GM18909 (cell line): ENCODE measurements around the gene ATAD3B.
"Not testable (repeated sequence)": the region's sequence is repeated elsewhere in the genome, so short reads cannot be mapped to it uniquely, and the experiment has no call there.

Experiments used
- ATAC-seq: cut with Tn5 transposase; IDR thresholded peaks from one replicate; pipeline ENCODE4 v1.9.1; 2021; ENCODE audit warnings: mild to moderate bottlenecking; ENCODE audit not compliant: unreplicated experiment, poor library complexity

The ATAD3B gene

GRCh38 chr1:1505801-1506200, 34.2 kb downstream of the ATAD3B start:
- not testable (repeated sequence) for ATAC-seq

- ATAC-seq: no peak
These were observed 35.7 kb downstream of the ATAD3B start for GRCh38 chr1:1507305-1507704.

GRCh38 chr1:1508775-1509464, 37.4 kb downstream of the ATAD3B start:
- not testable (repeated sequence) for ATAC-seq

GRCh38 chr1:1509465-1509850, 37.9 kb downstream of the ATAD3B start:
- ATAC-seq: not testable (repeated sequence)

DNA sequence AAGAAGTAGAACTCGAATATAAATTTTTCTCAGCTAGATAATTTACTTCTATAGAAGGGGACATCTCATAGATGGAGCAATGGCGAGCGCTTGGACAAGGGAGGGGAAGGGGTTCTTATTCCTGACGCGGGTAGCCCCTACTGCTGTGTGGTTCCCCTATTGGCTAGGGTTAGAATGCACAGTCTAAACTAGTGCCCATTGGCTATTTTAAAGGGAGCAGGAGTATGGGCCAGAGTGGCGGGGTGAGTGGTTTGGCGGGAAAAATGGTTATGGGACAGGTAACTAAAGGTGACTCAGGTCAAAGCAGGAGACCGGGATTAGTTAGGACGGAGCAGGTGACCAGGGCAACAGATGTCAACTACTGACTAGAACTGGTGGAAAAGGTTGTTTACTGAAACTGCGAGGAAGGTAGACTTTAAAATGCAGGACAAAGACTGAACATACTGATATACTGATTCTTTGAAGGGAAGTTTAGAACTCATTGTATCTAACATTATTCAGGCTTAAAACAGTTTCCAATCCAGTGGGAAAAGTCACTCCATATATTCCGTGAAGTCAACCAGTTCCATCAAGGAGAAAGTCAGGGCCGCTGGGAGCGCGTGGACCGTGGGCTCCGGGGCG, 39.5 kb downstream of the ATAD3B start:
- no peak for ATAC-seq

GRCh38 chr1:1511533-1512285, 40.1 kb downstream of the ATAD3B start, which contains the start of gene ATAD3A:
Gene ATAD3A, plus strand, starts transcription at chr1:1512162. Its CDS starts 107 bp downstream, at chr1:1512269.
- peak; percentile 82 for ATAC-seq

DNA sequence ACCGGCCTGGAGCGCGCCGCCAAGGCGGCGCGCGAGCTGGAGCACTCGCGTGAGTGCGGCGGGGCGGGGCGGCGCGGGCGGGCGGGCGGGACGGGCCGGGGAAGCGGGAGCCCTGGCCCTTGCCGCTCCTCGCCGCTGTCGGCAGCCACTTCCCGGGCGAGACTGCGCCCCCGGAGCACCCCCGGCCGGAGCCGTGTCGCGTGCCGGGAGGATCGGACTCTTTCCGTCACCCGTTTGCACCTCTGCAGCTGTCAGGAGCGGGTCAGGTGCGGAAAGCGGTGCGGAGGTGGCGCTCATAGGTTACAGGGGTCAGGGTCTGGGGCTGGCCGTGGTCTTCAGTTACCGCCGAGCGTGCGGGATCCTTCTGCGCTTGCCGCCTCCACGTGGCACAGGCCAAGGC, 40.9 kb downstream of the ATAD3B start:
- peak; percentile 9 for ATAC-seq

DNA sequence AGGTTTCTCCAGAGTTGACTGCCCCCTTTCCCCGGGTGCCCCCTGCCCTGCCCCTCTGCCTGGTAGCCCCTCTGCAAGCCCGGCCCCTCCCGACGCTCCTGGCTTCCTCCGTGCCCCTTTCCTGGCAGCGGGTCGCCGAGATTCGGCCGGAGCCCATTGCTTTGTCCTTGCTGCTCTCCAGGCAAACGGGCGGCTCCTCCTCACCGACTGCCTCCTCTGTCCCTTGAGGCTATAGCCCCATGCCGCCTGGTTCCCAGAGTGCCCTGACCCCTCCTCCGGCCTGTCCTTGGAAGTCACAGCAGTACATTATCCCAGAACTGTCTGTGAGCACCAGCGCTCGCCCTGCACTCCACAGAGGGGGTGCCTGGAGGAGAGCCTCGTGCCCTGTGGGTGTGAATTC, 42.1 kb downstream of the ATAD3B start:
- ATAC-seq: not testable (repeated sequence)

GRCh38 chr1:1514376-1514775, 42.8 kb downstream of the ATAD3B start:
- not testable (repeated sequence) for ATAC-seq

- ATAC-seq: not testable (repeated sequence)
These were observed 45.4 kb downstream of the ATAD3B start for GRCh38 chr1:1516923-1517322.

- no peak for ATAC-seq
These were observed 46.5 kb downstream of the ATAD3B start for GRCh38 chr1:1517973-1518620.

DNA sequence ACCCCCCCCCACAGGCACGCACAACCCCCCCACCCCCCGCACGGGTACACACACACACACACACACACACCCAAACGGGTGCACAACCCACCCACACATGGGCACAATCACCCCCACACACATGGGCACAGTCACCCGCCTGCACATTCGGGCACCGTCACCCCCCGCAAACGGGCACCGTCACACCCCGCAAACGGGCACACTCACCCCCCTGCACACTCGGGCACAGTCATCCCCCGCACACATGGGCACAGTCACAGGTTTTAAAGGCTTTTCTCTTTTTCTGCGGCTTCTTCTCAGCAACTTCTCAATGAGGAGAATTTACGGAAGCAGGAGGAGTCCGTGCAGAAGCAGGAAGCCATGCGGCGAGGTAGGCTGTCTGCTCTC, 47.0 kb downstream of the ATAD3B start:
- ATAC-seq: not testable (repeated sequence)

DNA sequence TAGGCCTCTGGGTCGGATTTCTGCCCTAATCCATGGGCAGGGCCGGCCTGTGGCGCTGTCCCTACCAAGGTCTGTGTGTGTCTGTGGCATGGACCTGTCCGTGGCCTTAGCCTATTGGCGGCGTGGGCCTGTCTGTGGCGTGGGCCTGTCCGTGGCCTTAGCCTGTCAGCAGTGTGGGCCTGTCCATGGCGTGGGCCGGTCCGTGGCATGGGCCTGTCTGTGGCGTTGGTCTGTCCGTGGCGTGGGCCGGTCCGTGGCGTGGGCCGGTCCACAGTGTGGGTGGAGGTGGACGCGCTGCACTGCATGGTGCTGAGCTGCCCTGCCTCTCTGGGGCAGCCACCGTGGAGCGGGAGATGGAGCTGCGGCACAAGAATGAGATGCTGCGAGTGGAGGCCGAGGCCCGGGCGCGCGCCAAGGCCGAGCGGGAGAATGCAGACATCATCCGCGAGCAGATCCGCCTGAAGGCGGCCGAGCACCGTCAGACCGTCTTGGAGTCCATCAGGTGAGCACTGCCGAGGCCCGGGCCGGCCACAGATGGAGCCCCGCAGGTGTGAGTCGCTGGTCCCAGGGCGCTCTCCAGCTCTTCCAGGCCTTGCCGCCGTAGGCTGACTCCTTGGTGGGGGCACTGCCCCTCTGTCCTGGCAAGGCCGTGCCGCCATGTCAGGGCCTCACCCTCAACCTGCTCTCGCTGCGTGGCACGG, 48.4 kb downstream of the ATAD3B start:
- not testable (repeated sequence) for ATAC-seq

DNA sequence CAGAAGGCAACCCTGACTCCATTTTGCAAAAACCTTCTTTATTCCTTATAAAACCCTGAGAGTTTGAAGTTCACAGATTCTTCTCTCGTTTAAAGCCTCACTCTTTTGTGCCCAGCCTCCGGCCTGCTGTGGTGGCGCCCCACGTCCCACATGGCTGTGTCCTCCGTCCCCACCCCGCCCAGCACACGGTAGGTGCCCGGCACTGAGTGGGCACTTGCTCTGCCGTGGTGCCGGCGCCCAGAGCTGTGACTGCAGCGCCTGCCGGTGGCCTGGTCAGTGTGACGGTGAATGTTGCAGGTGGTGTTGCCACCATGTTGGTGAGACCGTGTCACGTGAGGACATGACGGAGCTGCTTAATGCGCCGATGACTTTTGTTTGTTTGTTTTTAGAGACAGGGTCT, 49.8 kb downstream of the ATAD3B start:
- no peak for ATAC-seq

- not testable (repeated sequence) for ATAC-seq
These were observed 51.0 kb downstream of the ATAD3B start for GRCh38 chr1:1522536-1522935.

DNA sequence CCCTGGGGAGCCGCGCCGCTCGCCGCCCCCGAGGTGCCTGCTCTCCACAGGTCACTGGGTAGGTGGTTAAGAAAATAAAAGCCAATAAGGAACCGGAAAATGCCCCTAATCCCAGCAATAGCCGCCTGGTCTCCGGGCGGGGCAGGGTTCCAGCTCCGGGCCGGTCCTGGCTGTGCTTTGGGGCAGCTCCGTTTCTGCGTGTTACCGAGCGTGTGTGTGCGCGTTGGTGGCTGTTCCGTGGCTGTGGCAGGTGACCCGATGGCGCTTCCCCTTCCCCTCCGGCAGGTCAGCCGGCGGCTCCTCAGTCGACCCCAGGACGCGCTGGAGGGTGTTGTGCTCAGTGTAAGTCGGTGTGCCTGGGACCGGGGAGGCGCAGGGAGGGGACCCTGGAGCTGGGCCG, 51.7 kb downstream of the ATAD3B start:
- not testable (repeated sequence) for ATAC-seq

- not testable (repeated sequence) for ATAC-seq
These were observed 52.1 kb downstream of the ATAD3B start for GRCh38 chr1:1523651-1524050.

DNA sequence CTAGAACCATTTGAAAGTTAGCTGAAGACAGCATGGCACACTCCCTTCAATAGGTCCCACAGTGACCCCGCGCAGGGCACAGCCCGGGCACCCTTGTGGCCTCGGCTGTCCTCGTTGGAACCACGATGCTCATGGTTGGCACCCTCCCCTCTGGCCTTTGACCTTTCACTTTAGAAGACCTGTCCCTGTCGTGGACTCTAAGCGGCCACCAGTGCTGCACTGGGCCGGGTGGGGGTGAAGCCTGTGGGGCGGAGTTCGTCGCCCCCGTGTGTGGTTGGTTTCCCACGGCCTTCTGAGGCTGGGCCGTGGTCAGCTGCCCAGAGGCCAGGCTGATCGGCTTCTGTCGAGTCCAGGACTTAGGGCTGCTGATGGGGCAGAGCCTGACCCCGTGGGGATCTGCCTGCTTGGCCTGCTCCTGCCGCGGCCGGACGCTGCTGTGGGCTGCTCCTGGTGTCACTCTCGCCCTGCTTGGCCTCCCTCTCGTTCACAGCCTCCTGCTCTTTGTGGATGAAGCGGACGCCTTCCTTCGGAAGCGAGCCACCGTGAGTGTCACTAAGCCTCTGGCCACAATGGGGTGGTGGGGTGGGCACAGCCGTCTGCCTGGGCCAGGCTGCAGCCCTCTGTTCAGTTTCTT, 53.3 kb downstream of the ATAD3B start:
- not testable (repeated sequence) for ATAC-seq

- ATAC-seq: not testable (repeated sequence)
These were observed 54.9 kb downstream of the ATAD3B start for GRCh38 chr1:1526476-1526875.
